Measurements from ENCODE around the gene SIGLEC6.
A peak's percentile ranks its signal among the peaks of the same experiment; 100 is the strongest.

The SIGLEC6 gene

DNA sequence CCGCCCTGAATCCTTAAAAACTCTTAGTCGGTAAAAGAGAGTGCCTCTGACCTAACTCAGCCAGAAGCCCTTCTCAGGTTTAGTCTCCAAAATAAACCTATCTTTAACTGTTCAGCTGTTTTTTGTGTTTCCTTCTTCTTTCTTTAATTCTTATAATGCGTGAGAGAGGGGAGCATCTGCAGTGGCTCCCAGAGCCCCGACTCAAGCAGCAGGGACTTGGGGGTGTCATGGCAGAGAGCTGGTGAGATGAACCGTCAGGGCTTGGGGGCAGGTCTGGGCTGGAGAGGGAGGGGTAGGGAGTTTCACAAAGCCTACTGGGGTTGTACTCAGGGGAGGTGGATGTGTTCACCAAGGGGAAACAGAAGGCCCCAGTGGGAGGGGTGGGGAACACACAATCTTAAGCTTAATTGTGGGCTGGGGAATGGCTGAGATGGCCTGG lies 16.8 kb upstream of the SIGLEC6 start:
- no peak for DNase-seq

GRCh38 chr19:51547397-51548212 lies 16.1 kb upstream of the SIGLEC6 start:
- DNase-seq, result no peak

DNA sequence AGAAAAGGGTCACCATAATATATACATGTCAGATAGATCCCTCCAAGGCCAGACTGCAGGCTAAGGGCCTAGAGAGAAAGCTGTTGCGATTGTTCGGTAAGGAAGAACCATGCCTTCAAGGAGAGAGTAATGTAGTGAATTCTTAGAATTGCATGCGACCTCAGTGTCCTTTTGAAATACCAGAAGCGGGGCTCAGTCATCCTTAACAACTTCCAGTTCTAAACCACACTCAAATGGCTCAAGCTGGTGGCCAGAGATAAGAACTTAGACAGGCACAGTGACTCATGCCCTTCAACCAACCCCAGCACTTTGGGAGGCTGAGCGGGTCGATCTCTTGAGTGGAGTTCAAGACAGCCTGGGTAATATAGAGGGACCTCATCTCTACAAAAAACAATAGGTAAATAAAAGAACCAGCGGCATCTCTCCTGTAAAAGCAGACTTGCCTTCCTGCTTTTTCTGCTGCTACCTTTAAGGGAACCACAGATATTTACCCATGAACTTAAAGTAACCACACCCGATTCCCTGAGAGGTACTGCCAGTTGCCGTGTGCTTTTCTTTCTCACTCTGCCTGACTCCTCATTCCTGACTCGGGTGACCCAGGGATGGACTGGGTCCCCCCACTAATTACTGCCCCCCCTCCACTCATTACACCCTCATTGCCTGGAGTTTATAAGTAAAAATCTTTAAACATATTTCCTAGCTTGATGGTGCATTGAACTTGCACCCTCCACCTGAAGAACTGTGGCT lies 15.4 kb upstream of the SIGLEC6 start:
- DNase-seq, result no peak

- DNase-seq, result no peak
These were observed 14.7 kb upstream of the SIGLEC6 start for GRCh38 chr19:51546107-51546649.

DNA sequence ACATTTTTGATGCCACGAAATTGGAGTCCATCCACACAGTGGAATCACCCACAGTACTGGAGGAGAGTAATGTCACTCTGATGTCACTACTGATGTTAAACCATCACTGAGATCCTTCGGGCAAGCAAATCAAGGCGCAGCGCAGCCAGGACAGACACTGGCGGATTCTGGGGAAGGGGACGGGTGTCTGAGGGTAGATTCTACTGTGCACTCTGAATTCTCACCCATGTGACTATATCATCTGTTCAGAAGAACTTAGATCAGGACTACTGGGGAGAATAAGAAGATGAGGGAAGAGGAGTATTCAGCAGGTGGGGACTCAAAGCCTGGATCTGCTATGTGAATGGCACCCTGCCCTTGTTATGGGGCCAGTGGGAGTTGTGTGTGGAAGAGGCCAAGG lies 12.6 kb upstream of the SIGLEC6 start:
- no peak for DNase-seq

GRCh38 chr19:51542699-51543098 lies 11.2 kb upstream of the SIGLEC6 start:
- DNase-seq, result no peak

GRCh38 chr19:51541458-51542357 lies 10.2 kb upstream of the SIGLEC6 start:
- no peak for DNase-seq

DNA sequence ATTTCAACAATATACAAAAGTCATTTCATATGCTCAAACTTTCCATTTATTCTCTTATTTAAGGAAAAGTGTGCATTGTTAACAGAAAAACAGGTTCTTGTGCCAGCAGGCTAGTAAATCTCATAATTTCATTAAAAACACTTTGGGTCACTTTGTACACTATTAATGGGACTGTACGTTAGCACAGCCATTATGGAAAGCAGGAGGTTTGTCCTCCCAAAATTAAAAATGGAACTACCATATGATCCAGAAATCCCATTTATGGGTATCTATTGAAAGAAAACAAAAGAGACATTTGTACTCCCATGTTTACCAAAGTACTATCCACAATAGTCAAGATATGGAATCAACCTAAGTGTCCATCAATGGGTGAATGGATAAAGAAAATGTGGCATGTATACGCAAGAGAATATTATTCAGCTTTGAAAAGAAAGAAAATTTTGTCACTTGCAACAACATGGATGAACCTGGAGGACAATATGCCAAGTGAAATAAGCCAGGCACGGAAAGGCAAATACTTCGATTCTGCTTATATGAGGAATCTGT lies 8.4 kb upstream of the SIGLEC6 start:
- DNase-seq, result no peak

- DNase-seq, result no peak
These were observed 4.1 kb upstream of the SIGLEC6 start for GRCh38 chr19:51535535-51535934.

DNA sequence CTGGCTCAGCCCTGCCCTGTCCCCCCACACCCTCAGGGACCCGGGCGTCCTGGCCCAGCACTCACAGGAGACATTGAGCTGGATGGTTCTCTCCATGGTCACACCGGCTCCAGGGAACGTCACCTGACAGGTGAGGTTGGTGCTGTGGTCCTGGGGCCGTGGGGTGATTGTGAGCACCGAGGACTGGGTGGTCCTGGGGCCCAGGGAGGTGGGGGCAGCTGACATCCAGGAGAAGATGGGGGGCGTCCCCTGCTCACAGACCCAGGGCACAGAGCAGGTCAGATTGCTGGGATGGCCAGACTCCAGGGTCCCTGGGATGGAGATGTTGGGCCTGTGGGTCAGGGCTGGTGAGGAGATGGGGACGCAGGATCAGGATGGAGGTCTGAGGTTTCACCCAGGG lies 854 bp downstream of the SIGLEC6 start:
- no peak for DNase-seq

- DNase-seq, result no peak
These were observed 2.2 kb downstream of the SIGLEC6 start for GRCh38 chr19:51529301-51529700.

- no peak for DNase-seq
These were observed 5.8 kb downstream of the SIGLEC6 start for GRCh38 chr19:51525651-51526050.

GRCh38 chr19:51524666-51525264 lies 6.7 kb downstream of the SIGLEC6 start:
- no peak for DNase-seq

DNA sequence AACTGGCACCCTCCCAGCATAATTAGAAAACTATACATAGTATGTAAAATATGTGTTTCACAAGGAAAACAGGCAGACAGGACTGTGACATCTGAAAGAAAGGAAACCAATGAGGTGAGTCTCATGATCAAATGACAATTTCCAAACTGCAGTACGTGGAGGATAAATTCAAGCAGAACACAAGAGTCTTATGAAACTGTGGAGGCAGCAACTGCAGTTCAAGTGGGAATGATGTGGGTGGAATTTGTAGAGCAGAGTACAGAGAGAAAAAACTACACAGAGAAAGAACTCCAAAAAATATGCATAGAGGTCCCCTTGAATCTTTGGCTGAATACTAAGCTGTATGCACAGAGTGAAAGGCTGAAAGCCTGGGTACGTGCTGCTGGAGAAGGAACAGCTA lies 9.7 kb downstream of the SIGLEC6 start:
- no peak for DNase-seq

- no peak for DNase-seq
These were observed 10.1 kb downstream of the SIGLEC6 start for GRCh38 chr19:51521357-51521756.

DNA sequence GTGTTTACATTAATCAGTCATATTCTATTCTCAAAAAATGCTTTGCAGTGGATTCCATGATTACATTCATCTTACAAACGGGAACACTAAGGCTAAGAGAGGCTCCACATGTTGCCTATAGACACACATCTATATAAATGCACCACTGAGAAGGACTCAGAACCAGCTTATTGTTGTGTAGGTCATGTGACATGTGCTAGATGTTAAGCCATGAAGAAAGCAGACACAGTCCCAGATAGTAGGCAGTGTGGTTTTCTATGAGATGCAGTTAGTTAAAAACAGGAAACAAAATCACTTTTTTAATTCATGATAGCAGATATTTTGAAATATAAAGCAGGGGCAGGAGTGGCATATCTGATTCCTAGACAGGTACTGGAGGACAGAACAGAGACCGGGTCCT lies 10.7 kb downstream of the SIGLEC6 start:
- DNase-seq, result no peak

GRCh38 chr19:51514866-51515481 lies 16.5 kb downstream of the SIGLEC6 start:
- DNase-seq, result peak in 1 of 2 donors; percentile 53

DNA sequence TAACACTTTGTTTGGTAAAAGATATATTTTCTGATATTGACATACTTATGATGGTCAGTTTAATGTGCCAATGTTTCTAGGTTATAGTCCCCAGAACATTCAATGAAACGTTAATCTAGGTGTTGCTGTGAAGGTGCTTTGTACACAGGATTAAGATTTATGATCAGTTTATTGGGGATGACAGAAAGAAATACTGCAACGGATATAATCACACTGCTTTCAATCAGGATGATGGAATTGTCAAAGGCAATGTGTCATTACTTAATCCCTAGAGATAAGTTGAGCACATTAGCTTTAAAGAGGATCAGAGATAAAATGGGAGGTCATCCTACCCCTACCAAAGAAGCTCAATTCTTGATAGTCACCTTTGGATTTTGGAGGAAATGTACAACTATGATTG lies 17.5 kb downstream of the SIGLEC6 start:
- no peak for DNase-seq

GRCh38 chr19:51511353-51511752 lies 20.1 kb downstream of the SIGLEC6 start:
- DNase-seq, result no peak

DNA sequence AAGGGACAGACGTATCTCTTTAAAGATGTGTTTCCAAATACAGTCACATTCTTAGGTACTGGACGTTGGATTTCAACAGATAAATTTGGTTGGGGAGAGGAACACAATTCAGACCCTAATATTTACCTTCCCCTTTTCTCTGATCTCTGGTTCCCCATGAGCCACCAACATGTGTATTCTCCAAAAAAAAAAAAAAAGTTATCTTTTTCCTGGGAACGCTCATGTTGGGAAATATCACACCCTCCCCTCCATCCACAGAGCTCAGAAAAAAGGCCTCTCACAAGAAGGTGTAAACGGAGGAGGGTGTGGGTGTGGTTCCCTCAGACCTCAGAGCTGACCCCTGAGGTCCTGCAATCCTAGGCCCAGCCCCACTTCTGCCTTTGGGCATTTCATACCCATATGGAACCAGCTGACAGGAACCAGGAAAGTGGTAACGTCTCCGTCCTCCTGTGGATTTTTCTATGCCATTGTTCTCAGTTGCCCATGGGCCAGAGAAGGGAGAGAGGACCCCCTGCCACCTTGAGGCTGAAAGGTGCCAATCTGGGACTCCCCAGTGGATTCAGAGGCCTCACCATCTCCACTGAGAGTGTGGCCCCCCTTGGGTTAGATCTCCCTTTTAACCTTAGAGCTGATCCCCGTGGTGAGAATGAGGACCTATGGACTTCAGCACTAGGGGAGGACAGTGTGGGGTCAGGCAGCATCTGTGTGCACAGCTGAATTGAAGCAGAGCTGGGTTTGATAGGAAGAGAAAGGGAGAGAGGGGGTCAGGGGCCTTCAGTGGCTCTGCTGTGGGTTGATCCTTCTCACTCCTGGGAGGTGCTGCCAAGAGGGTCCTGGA lies 21.4 kb downstream of the SIGLEC6 start:
- no peak for DNase-seq
